Activated CD4-positive, alpha-beta T cell treated with anti-CD3 and anti-CD28 coated beads for 36 hours (primary cell): ENCODE data around the gene PKHD1. TPM values are rescaled to one million over a fixed set of nuclear protein-coding genes. Genes with fewer than 3 reads are reported as not detected.

Source experiments
- ATAC-seq: fragments of 200-7000 bp; cut with Tn5 transposase; one replicate; pipeline ENCODE4 v1.10.0; 2021; ENCODE audit warnings: mild to moderate bottlenecking, moderate library complexity
- CTCF ChIA-PET: fragments of 350-600 bp; sonication (Branson Sonifier 250); formaldehyde crosslinking; loops from one replicate; lab custom pipeline; 2021; ENCODE audit warnings: antibody characterized with exemption; lab: Charles Lee
- POLR2A ChIA-PET: fragments of 350-600 bp; sonication (Branson Sonifier 250); formaldehyde crosslinking; loops from one replicate; lab custom pipeline; 2021; ENCODE audit warnings: antibody characterized with exemption, inconsistent platforms; lab: Charles Lee
- DNase-seq: peaks from one replicate; pipeline ENCODE4 v3.0.0-alpha.2; 2020
- H3K27ac Mint-ChIP-seq: one replicate; pipeline ENCODE4 v1.8.0; 2021; ENCODE audit warnings: mixed read lengths
- H3K27me3 Mint-ChIP-seq: one replicate; pipeline ENCODE4 v1.8.0; 2021; ENCODE audit warnings: mixed read lengths
- H3K36me3 Mint-ChIP-seq: one replicate; pipeline ENCODE4 v1.8.0; 2021; ENCODE audit warnings: low read depth, mixed read lengths
- H3K4me1 Mint-ChIP-seq: one replicate; pipeline ENCODE4 v1.8.0; 2021; ENCODE audit warnings: mixed read lengths
- H3K4me3 Mint-ChIP-seq: one replicate; pipeline ENCODE4 v1.8.0; 2021; ENCODE audit warnings: mild to moderate bottlenecking, moderate library complexity, mixed read lengths
- H3K9me3 Mint-ChIP-seq: one replicate; pipeline ENCODE4 v1.8.0; 2021; ENCODE audit warnings: low read depth, mixed read lengths
- intact Hi-C, 2 experiments: fragments of 100-400 bp; cut with DNase I in 1 of 2; cut with micrococcal nuclease in 1 of 2; formaldehyde crosslinking; loops; one replicate each; pipeline versions ENCODE4 v1.14.2 to v1.15.1; 2022 to 2024; cut with DNase I, micrococcal nuclease
- total RNA-seq, 2 experiments: library from RNA; stranded (reverse); gene quantifications; one replicate each; pipeline ENCODE4 v1.2.3, GENCODE V29; 2021

The PKHD1 gene
- total RNA-seq, 2 experiments from 2014 or later = 0.02 to 0.04 TPM

DNA sequence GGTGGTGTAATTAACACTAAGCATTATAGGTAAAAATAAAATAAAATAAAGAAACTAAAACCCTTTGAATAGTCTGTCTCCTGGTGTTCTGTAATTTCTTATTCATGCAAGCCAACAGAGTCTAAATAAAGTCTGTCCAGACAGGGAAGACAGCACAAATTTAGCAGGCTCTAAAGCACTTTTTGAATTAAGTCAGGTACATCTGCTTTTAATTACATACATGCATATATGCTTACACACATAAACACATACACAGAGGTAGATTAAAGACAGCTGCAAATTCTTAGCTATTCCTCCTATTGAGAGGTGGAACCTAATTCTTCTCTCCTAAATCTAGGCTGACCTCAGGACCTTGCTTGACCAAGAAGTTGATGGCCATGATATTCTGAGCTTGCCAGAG is 262.5 kb downstream of the PKHD1 start:
- intact Hi-C loops = no loop called here
- ChIA-PET POLR2A (no interaction called here), CTCF (no interaction called here)
- ATAC-seq (no peak), DNase-seq (no peak)
- H3K9me3 Mint-ChIP-seq = no peaks in the 10 kb centered on the region
- no peaks in the 10 kb centered on the region for H3K36me3 Mint-ChIP-seq
- no peak overlapping the region for H3K27ac Mint-ChIP-seq
- no peak overlapping the region for H3K4me3 Mint-ChIP-seq
- H3K27me3 Mint-ChIP-seq = peaks cover 6% of the 10 kb centered on the region
- no peaks in the 10 kb centered on the region for H3K4me1 Mint-ChIP-seq

- no peak for DNase-seq
- Mint-ChIP-seq H3K9me3 (no peaks in the 10 kb centered on the region), H3K4me3 (no peak overlapping the region), H3K4me1 (no peaks in the 10 kb centered on the region), H3K27ac (no peak overlapping the region), H3K27me3 (peaks cover 4% of the 10 kb centered on the region), H3K36me3 (no peaks in the 10 kb centered on the region)
- ATAC-seq = no peak
- ChIA-PET POLR2A (no interaction called here), CTCF (no interaction called here)
- intact Hi-C loops = no loop called here
Observed at GRCh38 chr6:51820555-51820954, 266.9 kb downstream of the PKHD1 start.

- Mint-ChIP-seq H3K27ac (no peak overlapping the region), H3K27me3 (peaks cover 4% of the 10 kb centered on the region), H3K36me3 (no peaks in the 10 kb centered on the region), H3K9me3 (no peaks in the 10 kb centered on the region), H3K4me1 (no peaks in the 10 kb centered on the region), H3K4me3 (no peak overlapping the region)
- POLR2A ChIA-PET = no interaction called here
- intact Hi-C loops = no loop called here
- DNase-seq (no peak), ATAC-seq (no peak)
- CTCF ChIA-PET = no interaction called here
Observed at GRCh38 chr6:51818520-51819022, 268.8 kb downstream of the PKHD1 start.

DNA sequence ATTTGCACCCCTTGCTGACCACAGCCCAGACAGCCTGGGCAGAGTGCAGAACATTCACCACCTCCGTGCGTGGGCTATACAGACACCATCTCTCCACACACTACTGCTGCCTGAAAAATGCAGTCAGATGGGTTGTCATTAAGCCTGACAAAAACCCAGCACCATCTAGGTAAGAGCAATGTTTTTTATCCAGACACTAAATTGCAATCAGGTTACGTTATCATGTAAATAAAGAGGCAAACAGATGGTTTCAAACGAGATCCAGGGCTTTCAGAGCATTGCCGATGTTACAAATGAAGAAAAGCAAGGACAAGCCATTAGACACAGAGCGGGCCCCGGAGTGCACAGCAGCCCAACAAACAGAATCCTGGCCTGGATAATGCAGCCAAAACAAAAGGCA is 269.6 kb downstream of the PKHD1 start:
- POLR2A ChIA-PET = no interaction called here
- Mint-ChIP-seq H3K4me1 (no peaks in the 10 kb centered on the region), H3K36me3 (no peaks in the 10 kb centered on the region), H3K27ac (no peak overlapping the region), H3K4me3 (no peak overlapping the region), H3K9me3 (no peaks in the 10 kb centered on the region), H3K27me3 (peaks cover 4% of the 10 kb centered on the region)
- intact Hi-C loops = no loop called here
- DNase-seq = no peak
- CTCF ChIA-PET = no interaction called here
- no peak for ATAC-seq

DNA sequence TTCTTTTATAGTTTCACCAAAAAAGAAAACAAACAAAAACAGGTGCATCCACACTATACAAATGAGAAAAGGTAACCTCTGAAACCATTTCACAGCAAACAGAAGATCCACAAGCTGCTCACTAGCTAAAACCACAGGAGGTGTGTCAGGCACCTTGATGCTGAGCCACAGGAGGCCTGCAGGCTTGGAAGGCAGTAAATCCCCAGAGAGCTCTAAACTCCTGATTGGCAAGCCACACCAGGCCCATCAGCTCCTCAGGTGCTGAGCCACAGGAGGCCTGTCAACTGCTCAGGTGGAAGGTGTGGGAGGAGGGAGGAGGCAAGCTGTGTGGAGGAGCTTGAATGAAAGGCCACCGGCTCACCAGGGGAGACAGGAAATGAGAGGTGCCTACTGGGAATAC is 273.0 kb downstream of the PKHD1 start:
- no peaks in the 10 kb centered on the region for H3K27me3 Mint-ChIP-seq
- POLR2A ChIA-PET = no interaction called here
- H3K9me3 Mint-ChIP-seq = peaks cover 2% of the 10 kb centered on the region

DNA sequence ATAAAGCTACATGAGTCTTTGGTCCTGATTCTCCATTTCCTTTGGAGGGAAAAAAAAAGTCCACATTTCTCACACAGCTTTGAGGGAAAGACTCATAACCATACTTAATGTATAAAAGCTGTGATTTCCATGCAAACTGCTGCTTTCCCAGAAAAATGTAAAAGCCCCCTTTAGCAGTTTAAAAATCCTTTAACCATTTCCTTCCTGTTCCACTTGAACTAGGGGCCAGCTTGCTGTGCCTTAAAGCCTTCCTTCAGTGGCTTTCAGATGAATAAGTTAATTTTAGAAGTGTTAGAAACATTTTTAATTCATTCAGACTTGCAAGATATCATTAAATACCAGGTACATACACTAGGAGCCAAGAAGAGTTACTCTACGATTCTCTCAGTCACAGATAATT is 273.5 kb downstream of the PKHD1 start:
- H3K9me3 Mint-ChIP-seq = peaks cover 2% of the 10 kb centered on the region
- no peaks in the 10 kb centered on the region for H3K4me1 Mint-ChIP-seq
- H3K27ac Mint-ChIP-seq = no peak overlapping the region
- intact Hi-C loops = no loop called here
- ATAC-seq = no peak
- no peak overlapping the region for H3K4me3 Mint-ChIP-seq
- H3K36me3 Mint-ChIP-seq = no peaks in the 10 kb centered on the region
- H3K27me3 Mint-ChIP-seq = no peaks in the 10 kb centered on the region
- ChIA-PET POLR2A (no interaction called here), CTCF (interaction anchor here (0.5 kb wide), 1 partner anchor 311 kb away, joined by 5 read pairs; no protein-coding TSS in a partner anchor)
- DNase-seq = no peak

More for the DNA sequence above, 273.0 kb downstream of the PKHD1 start:
- intact Hi-C loops = no loop called here
- Mint-ChIP-seq H3K27ac (no peak overlapping the region), H3K4me3 (no peak overlapping the region), H3K4me1 (no peaks in the 10 kb centered on the region), H3K36me3 (no peaks in the 10 kb centered on the region)
- DNase-seq = no peak
- ATAC-seq = no peak
- CTCF ChIA-PET = no interaction called here

- ChIA-PET POLR2A (no interaction called here), CTCF (no interaction called here)
- ATAC-seq (no peak), DNase-seq (no peak)
- Mint-ChIP-seq H3K9me3 (peaks cover 2% of the 10 kb centered on the region), H3K27me3 (no peaks in the 10 kb centered on the region), H3K4me3 (no peak overlapping the region), H3K27ac (no peak overlapping the region), H3K4me1 (no peaks in the 10 kb centered on the region), H3K36me3 (no peaks in the 10 kb centered on the region)
- intact Hi-C loops = no loop called here
Observed at GRCh38 chr6:51812231-51812630, 275.2 kb downstream of the PKHD1 start.

DNA sequence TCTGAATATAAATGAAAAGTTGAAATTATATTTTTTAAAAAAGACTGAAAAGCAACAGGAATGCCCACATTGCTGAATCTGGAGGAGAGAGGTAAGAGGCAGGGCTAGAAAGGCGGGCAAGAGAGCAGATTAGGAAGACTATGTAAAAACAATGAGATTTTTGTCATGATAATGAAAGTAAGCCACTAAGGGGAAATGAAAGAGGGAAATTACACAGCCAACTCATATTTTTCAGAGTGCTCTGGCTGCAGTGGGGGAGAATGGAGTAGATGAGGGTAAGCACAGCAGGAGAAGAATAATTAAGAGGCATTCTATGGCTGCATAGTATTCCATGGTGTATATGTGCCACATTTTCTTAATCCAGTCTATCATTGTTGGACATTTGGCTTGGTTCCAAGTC is 281.9 kb downstream of the PKHD1 start:
- CTCF ChIA-PET = no interaction called here
- H3K27ac Mint-ChIP-seq = no peak overlapping the region
- intact Hi-C loops = no loop called here
- no peaks in the 10 kb centered on the region for H3K27me3 Mint-ChIP-seq
- no peaks in the 10 kb centered on the region for H3K36me3 Mint-ChIP-seq
- H3K4me1 Mint-ChIP-seq = no peaks in the 10 kb centered on the region
- H3K9me3 Mint-ChIP-seq = peaks cover 2% of the 10 kb centered on the region
- no peak overlapping the region for H3K4me3 Mint-ChIP-seq
- DNase-seq (no peak), ATAC-seq (no peak)
- POLR2A ChIA-PET = no interaction called here

GRCh38 chr6:51800603-51801002 is 286.8 kb downstream of the PKHD1 start:
- intact Hi-C loops = no loop called here
- ChIA-PET POLR2A (no interaction called here), CTCF (no interaction called here)
- Mint-ChIP-seq H3K27ac (no peak overlapping the region), H3K27me3 (no peaks in the 10 kb centered on the region), H3K4me3 (no peak overlapping the region), H3K4me1 (no peaks in the 10 kb centered on the region), H3K36me3 (no peaks in the 10 kb centered on the region), H3K9me3 (peaks cover 16% of the 10 kb centered on the region)
- DNase-seq (no peak), ATAC-seq (no peak)

DNA sequence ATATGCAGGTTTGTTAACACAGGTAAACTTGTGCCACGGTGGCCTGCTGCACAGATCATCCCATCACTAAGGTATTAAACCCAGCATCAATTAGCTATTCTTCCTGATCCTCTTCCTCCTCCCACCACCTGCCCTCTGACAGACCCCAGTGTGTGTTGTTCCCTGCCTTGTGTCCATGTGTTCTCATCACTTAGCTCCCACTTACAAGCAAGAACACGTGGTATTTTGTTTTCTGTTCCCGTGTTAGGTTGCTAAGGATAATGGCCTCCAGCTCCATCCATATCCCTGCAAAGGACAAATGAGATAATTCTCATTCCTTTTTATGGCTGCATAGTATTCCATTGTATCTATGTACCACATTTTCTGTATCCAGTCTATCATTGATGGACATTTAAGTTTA is 294.0 kb downstream of the PKHD1 start:
- no peak overlapping the region for H3K4me3 Mint-ChIP-seq
- H3K4me1 Mint-ChIP-seq = no peaks in the 10 kb centered on the region
- H3K27ac Mint-ChIP-seq = no peak overlapping the region
- peaks cover 21% of the 10 kb centered on the region for H3K9me3 Mint-ChIP-seq
- no peak for DNase-seq
- ChIA-PET CTCF (no interaction called here), POLR2A (no interaction called here)
- no peaks in the 10 kb centered on the region for H3K27me3 Mint-ChIP-seq
- no peak for ATAC-seq
- intact Hi-C loops = no loop called here
- no peaks in the 10 kb centered on the region for H3K36me3 Mint-ChIP-seq

- POLR2A ChIA-PET = no interaction called here
- intact Hi-C loops = no loop called here
- no peak for ATAC-seq
- Mint-ChIP-seq H3K4me1 (no peaks in the 10 kb centered on the region), H3K4me3 (no peak overlapping the region), H3K9me3 (peaks cover 16% of the 10 kb centered on the region), H3K27me3 (no peaks in the 10 kb centered on the region), H3K27ac (no peak overlapping the region), H3K36me3 (no peaks in the 10 kb centered on the region)
- CTCF ChIA-PET = interaction anchor here (0.8 kb wide), 1 partner anchor 66 kb away, joined by 3 read pairs; no protein-coding TSS in a partner anchor
- no peak for DNase-seq
Observed at GRCh38 chr6:51792273-51793030, 295.0 kb downstream of the PKHD1 start.

GRCh38 chr6:51790946-51791345 is 296.5 kb downstream of the PKHD1 start:
- Mint-ChIP-seq H3K4me3 (no peak overlapping the region), H3K27ac (no peak overlapping the region), H3K27me3 (no peaks in the 10 kb centered on the region), H3K4me1 (no peaks in the 10 kb centered on the region), H3K36me3 (no peaks in the 10 kb centered on the region), H3K9me3 (peaks cover 8% of the 10 kb centered on the region)
- ChIA-PET POLR2A (no interaction called here), CTCF (interaction anchor here (0.9 kb wide), 1 partner anchor 65 kb away, joined by 3 read pairs; no protein-coding TSS in a partner anchor)
- no peak for ATAC-seq
- DNase-seq = no peak
- intact Hi-C loops = no loop called here
